LoVo (cell line): ENCODE data around the gene VSX2.
A peak's percentile ranks its signal among the peaks of the same experiment; 100 is the strongest.

Source experiments
- DNase-seq: peaks from one replicate; pipeline ENCODE4 v3.0.0-alpha.2; 2016; ENCODE audit warnings: low spot score

VSX2 gene

DNA sequence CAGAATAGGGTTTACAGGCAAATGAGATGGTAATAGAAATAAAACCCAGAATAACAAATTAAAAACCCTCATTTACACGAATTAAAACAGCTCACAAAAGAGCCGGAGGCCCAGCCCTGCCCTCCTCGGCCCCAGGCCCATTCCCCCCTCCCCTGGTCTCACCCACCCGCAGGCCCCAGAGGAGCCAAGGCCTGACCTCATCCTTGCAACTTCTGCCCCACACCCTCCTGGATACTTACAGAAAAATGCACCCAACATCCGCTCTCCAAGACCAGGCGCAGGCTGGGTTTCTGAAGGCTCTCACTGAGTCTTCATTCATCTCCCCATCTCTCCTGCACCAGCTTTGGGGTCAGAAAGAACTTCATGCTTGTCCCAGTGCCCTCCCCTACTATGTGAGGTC lies 16.2 kb upstream of the VSX2 start:
- no peak for DNase-seq

DNA sequence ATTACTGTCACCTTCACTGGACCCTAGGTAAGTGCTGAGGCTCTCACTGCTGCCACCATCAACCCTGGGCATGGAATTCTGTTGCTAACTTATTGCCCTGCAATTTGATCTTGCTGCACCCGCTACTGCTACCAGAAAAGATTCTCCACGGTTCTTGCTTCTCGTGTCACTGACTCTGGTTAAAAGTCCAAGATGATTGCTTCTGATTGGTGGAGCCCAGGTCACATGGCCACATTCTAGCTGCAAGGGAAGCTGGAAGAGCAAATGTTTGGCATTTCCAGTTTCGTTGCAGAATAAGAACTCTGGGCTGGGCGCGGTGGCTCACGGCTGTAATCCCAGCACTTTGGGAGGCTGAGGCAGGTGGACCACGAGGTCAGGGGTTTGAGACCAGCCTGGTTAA lies 7.5 kb upstream of the VSX2 start:
- DNase-seq, result peak; percentile 44

DNA sequence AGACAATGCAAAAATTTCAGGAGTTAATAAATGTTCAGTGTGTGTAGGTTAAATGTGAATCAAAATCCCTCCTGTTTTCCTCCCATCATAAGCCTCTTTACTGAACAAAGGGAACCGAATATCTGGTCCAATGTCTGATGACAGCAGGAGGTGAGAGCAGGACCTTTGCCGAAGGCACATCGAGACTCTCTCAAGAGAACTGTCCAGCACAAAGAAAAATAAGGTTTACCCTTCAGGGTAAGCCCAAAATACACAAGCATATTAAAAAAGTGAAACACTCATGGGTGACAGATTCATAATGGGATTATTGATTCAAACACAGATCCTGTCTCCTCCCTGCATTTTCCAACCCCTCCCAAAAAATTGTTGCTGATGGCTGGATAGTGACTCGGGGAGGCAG lies 4.2 kb upstream of the VSX2 start:
- DNase-seq, result no peak

DNA sequence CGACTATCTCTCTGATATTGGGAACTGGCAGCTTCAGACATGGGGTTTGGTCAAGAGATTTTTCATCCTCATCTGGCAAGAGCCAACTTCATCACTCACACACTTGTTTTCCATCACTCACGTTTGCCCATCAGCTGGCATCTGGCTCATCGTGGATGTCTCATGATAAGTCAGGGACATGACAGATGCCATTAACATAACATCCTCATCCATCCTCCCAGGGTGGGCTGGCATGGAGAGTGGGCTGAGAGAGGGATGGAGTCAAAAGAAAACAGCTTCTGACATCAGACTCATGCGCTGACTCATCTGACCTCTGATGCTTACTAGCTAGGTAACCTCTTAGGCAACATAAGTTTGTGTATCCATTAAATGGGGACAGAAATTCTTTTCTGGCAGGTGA lies 1.8 kb upstream of the VSX2 start:
- DNase-seq, result no peak

DNA sequence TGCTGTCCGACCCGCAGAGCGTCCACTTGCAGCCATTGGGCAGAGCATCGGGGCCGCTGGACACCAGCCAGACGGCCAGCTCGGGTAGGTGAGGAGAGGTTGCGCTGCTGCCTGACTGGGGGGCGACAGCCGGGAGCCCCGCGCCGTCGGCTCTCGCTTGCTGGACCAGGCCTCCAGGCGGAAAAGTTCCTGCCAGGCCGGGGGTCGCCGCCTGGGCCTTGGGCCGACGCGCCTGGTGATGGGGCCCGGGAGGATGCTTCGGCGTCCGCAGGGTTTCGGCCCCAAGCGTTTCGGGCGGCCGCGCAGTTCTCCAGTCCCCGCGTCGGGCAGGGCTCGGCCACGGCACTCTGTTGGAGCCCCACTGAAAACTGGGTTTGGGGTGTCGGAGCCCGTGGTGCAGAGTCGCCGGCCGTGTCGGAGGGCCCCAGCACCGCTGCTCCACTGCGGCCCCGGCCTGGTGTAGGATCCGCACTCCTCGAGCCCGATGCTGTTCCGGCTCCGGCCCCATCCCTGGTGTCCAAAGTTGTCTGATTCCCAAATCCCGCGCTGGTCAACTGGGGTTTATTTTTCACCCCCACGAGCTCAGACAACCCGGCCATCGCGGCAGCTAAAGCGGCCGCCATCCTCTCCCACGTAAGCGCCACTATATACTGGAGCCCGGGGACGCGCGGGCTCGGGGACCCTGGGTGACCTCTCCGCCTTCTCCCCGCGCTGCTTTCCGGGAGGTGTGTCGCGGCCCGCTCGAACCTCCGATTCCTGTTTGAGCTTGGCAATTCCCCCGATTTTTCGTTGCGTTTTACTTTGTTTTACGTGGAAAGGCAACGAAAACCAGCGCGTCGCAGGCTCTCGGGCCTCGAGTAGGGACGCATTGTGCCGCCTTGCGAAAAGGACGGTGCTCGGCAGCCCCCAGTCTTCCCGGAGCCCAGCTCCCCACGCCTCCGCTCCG lies 872 bp downstream of the VSX2 start:
- DNase-seq, result no peak

DNA sequence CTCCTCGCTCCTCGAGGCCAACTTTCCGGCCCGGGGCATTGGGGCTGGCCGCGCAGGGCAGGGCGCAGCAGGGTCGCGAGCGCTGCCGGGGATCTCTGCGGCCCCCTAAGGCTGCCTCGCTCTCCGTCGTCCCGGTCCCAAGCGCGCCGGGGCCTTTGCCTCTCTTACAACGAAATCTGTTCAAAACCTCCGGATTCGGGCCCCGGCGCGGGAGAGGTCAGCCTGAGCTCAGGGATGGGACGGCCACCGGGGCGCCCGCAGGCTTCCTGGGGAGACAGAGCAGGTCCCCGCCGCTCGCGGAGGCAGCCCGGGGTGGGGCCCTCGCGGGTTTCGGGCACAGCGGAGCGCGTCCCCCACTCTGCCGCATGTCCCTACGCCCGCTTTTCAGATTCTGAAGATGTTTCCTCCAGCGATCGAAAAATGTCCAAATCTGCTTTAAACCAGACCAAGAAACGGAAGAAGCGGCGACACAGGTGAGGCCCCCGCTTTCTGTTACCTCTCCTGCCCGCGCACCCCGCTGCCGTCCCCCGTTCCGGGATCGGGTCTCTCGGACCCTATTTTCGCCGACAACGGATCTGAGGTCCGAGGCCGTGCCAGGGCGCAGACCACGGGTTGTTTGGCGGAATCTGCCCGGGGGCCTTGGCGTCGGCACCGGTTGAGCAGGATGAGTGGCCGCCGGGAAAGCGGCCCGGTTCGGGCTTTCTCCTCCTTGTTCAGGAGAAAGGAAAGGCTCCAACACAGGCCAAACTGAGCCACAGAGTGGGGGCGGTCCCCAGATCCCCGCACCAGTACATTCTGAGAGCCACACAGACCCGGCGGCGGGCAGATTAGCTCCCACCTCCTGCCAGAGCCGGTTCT lies 1.8 kb downstream of the VSX2 start:
- DNase-seq, result no peak

DNA sequence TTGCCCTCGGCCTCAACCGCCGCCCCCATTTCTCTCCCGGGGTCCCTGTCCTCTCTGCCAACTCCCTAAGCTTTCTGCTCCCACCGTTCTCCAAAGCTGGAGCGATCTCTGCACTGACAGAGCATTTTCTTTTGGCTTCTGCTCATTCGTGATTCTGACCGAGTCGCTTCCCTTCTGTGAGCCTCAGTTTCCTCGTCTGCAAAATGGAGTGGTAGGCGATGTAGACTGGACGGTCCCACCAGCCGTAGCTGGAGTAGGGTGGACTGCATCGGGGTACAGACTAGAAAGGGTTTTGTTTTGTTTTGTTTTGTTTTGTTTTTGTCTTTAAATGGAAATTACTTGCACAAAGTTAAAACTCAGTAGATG lies 2.4 kb downstream of the VSX2 start:
- DNase-seq, result no peak

DNA sequence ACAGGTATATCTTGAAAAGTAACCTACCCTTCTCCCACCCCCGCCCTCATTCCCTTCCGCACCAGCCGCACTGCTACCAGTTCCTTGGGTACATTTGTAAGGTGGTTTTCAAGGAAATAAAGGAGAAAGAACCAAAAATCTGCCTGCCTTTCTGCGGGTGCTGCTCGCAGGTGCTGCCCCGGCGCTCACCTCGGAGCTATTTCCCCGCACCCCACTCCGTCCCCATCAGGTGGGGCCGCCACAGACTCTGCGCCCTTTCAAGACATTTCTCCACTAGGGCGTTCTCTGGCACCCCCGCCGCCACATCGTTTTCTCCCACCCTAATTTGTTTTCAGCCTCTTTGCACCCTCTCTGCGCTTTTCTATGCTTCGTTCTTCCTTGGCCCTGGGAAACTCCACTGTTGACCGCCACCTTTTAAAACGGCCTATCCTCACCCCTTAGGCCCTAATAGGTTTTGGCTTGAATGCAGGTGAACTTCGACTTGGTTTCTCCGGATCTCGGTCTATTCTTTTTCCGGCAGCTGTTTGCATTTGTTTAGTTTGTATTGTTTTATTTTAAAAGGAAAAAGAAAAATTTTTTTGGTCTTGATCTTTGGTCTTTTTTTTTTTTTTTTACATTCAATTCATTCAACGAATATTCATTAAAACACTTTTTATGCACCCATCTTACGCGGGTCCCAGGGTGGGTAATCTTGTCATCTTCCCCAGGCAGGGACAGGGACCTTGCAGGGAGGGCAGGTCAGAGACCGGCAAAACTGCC lies 3.0 kb downstream of the VSX2 start:
- no peak for DNase-seq

DNA sequence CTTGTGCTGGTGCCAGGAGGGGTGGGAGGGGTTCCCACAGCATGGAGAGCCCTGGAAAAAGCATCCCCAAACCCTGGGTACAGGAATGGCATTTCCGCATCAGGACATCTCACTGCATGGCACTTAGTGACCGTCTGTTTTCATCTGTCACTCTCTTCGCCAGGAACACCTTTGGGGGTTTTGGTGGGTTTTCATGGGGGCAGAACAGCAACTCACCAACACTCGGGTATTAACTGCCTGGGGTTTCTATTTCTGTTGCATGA lies 3.5 kb downstream of the VSX2 start:
- DNase-seq, result no peak

DNA sequence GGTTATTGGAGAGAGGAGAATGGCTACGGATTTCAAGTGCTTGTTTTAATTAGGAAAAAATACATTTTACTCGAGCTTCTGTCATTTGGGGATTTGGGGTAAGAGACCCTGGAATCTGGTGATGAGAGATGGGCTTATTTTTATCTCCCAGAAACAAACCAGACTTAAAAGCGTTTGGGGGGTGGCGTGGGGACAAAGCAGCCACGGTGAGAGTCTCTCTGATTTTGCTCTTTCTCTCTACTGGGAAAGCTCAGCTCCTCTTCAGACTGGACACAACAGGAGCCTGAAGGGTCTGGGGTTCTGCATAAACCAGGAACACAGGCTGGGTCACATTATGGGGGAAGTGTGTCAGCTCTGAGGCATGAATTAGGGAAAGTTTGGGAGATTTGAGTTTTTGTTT lies 3.8 kb downstream of the VSX2 start:
- no peak for DNase-seq

DNA sequence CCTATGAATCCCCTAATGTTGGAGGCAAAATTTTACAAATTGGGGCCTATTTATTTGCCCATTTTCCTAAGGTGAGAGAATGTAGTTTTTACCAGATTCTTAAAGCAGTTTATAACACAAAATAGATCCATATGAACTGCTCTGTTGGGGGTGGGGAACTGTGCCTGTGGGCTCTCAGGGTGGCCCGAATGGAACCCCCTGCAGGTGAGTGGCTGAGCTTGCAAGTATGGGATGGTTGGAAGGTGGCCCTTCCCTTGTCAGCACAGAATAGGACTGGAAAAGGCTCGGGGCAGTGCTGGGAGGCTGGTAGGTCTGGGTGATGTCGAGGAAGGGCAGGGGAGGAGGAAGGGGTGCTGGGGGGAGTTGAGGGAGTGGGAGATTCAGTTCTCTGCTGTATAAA lies 4.9 kb downstream of the VSX2 start:
- no peak for DNase-seq

DNA sequence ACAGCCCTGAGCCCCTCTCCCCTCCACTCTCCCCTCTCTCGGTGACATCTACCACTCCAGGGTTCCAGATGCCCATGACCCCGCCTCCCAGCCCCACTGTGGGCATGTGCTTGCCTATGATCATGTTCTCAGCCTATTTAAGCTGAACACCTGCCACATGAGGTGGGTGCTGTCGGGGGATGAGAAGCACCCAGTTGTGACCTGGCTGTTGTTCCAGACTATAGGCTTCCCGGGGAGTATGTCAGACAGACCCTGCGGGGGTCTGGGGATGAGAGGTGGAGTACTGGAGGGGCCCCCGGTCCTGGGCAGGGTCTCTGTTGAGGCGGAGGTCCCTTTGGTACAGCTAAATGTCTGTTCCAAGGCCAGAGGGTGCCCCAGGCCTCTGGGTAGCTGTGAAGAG lies 6.0 kb downstream of the VSX2 start:
- no peak for DNase-seq

DNA sequence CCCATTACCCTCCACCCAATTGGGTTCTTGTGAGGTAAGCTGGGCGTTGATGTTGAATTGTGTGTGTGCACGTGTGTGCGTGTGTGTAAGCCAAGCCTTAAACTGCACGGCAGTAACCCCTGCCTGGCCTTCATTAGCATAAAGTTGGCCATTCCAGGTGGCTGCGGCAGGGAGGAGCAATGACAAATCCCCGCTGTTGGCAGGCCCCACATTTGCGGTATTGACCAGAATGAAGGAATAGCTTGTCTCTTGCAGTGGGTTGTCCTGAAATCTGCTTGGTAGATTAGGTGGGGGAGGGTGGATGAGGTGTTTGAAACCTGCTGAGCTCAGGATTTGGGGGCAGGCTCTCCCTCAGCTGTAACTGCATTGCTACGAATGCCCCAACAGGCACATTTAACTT lies 7.3 kb downstream of the VSX2 start:
- no peak for DNase-seq

DNA sequence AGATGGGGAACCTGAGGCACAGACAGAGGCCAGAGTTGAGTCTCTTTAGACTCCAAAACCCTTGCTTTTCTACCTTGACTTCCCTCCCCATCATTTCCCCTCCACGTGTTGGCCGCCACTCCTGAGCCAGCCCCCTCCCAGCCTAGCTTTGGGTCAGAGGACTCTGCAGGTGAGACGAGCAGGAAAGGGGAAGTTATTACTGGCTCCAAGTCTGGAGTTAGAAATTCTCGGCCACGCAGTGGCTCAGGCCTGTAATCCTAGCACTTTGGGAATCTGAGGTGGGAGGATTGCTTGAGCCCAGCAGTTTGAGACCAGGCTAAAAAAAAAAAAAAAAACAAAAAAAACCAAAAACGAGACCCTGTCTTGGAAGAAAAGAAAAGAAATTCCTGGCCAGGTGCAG lies 8.8 kb downstream of the VSX2 start:
- DNase-seq, result no peak

DNA sequence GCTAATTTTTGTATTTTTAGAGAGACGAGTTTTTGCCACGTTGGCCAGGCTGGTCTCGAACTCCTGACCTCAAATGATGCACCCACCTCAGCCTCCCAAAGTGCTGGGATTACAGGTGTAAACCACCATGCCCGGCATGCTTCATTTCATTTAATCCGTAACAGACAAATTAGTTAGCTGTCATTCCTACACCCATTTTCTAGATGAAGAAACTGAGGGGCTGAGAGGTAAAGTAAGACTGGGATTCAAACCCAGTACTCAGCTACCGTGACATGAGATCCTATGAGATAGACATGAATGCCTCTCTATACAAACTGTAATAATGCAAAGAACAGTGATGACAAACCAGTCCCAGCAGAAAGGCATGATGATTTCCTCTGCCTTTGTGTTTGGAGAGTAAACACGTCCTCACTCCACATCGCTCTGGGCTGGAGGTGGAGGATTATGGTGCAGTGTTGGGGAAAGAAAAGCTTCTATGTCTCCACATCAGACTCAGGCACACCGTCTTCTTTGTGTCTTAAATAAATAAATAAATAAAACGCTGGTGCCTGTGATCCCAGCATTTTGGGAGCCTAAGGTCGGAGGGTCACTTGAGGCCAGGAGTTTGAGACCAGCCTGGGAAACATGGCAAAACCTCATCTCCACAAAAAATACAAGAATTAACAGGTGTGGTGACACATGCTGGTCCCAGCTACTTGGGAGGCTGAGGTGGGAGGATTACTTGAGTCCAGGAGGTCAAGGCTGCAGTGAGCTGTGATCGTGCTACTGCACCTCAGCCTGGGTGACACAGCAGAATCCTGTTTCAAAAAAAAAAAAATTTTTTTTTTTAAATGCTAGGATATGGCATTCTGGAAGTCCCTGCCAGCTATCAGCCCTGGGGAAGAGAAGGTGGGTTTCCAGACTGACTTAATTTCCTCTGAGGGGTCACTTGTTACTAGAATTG lies 10.5 kb downstream of the VSX2 start:
- DNase-seq, result no peak

DNA sequence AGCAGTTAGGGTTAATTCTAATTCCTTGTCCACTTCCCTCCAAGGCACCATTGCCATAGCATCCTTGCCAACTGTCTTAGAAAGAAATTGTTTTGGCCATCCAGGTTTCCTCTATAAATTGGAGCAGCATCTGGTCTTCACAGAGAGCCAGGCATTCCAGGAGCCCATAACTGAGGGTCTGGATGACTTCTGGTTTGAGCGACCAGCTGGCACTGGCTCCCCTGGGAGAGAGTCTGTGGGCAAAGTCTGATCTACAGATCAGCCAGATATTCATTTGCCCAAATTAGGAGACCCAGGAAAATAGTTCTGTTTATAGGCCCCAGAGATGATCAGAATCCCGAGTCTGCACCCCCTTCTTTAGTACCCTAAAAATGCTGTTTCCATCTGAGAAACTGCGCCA lies 16.0 kb downstream of the VSX2 start:
- no peak for DNase-seq

DNA sequence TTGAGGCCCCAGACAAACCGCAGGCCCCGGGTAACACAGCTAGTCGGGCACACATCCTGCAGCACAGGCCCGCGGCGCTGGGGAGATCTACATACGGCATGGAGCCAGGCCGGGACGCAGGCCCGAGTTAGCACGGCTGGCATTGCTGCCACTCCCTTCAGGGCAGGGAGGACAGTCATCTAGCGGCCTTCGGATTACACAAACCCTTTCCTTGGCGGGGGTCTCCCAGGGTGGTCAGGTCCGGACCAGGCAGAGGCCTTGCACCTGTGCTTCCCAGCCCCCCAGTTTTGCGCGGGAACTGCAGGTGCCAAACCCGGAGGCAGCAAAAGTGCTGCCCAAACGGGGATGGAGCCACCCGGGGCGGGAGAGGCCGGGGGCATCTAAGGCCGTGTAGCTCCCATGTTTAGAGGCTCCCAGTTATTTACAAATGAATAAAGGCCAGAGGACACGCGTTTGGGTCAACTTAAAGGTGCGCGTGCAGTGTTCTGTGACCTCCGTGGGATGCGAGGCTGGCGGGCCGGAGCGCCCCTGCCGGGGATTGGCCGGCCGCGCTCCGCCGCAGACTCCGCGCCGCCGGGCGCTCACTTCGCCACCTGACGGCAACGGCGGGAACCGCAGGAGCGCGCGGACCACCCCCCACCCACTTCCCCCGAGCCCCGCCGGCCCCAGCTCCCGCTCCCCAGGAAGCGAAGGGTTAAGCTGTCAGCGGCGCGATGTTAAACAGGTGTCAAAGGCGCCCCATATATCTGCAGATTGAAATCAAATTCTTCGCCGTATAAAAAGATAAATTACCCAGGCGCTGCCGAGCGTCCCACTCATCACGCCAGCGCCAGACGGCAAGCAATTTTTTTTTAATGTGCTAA lies 18.1 kb downstream of the VSX2 start:
- DNase-seq, result peak; percentile 62

DNA sequence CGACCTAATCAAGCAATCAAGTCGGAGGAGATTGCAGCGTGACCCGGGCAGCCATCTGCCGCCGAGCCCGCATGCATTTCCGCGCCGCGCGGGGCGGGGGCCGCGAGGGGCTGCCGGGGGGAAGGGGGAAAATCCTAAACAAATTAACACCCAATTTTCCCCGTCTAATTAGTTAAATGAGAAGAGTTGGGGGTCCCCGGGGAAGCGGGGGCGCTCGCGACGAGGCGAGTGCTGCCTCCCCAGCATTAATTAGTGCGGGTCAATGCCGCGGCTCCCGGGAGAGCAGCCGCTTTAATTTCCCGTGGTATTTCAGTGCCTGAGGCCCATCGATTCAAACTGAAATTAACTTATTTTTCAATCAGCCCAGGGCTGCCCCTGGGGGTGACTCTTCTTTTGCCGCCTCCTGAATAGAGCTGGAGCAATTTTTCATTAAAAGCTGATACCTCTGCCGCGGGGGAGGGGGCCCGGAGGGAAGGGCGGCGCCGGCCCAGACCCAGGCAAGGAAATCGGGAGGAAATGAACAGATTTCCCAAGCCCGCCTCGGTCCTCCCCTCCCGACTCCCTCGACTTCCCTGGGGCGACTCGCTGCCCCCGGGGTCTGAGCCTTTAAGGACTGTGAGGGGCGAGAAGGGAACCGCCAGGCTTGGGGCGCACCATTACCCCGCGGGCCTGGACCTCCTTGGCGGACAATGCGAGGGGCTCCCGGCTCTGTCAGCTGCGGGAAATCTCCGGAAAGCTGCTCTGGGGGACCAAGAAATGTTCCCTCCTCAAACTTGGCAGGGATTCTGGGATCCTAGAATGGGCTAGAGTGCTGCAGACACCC lies 18.9 kb downstream of the VSX2 start:
- DNase-seq, result no peak

DNA sequence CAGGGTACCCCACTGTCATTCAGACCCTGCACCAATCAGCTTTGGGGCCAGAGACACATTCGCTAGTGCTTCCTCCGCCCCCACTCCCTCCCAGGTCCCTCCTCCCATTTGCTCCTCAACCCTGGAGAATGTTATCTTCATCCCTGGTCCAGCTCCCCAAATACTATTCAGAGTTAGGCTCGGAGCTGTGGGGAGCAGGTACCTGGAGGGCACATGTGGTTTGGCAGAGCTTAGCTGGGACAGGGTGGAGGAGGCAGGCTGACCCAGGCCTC lies 19.5 kb downstream of the VSX2 start:
- DNase-seq, result no peak

DNA sequence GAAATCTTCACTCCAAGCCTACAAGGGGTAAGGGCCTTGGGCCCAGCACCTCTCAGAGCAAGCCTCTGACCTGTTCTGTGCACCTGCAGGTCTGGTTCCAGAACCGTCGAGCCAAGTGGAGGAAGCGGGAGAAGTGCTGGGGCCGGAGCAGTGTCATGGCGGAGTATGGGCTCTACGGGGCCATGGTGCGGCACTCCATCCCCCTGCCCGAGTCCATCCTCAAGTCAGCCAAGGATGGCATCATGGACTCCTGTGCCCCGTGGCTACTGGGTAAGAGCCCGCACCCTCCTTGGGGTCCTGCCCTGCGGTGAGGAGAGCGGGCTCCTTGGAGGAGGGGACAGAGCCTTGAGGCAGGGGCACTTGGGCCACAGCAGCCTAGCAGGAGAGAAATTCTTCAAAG lies 20.3 kb downstream of the VSX2 start:
- no peak for DNase-seq
